ENCODE data around the gene DCPS.

DCPS gene

DNA sequence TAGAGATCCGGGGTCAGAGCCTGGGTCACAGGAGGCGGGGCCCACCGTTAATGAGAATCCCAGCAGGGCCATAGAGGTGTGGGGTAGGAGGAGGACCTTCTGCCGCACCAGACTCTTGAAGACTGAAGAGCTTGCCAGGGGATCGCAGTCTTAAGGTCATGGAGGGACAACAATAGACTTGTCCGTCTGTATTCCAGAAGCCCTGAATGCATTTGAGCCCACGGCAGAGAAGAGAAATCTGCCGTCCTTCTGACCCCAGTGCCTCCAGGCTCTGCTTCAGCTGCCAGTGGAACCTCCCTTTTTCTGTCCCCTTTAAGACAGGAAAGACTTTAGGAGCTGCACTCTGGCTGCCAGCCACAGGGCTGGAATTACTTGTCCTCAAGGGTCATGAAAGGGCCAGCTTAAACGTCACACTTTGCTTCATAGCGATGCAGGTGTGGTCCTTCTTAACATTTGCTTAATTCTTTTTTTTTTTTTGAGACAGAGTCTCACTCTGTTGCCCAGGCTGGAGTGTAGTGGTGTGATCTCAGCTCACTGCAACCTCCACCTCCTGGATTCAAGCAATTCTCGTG, 36.1 kb downstream of the DCPS start:
- no peak overlapping the region for H3K4me2 ChIP-seq
- H3K36me3 ChIP-seq (ENCODE audit: insufficient read depth): no peaks in the 10 kb centered on the region
- H3K27me3 ChIP-seq (ENCODE audit: insufficient read depth, low read depth): no peaks in the 10 kb centered on the region

DNA sequence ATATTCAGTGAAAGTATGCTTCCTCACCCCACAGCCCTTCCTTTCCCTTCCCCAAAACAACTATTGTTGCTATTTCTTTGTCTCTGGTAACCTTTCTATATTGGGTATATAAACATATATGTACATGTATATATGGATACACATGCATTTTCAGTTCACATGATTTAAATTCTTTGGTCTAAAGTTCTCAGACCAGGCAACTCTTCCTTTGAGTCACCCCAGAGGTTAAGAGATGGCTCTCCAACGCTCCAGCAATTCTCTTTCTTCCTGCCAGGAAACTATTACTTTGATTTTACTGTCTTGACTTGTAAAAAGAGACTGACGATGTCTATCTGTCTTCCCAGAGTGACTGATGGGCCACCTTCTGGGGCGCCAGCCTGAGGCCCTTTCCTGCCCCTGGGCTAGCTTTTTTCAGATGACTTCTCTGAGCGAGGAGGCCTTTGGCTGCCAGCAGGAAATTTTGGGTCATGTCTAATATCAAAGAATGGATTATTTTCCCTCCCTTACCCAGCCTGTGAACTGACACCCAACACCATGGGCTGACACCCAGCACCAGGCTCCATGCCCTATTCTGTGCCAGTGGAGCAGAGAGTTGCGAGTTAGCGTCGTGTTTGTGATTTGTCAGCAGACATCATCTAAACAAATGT, 37.2 kb downstream of the DCPS start:
- H2AFZ ChIP-seq (ENCODE audit: low read depth): no peak overlapping the region
- H3K9ac ChIP-seq: no peak overlapping the region
- no peaks in the 10 kb centered on the region for H3K79me2 ChIP-seq (ENCODE audit: insufficient read depth, low read depth)
- H3K27ac ChIP-seq: no peak overlapping the region
- H3K4me2 ChIP-seq: no peak overlapping the region
- H3K4me1 ChIP-seq (ENCODE audit: low read depth, poor library complexity, severe bottlenecking): no peaks in the 10 kb centered on the region
- no peaks in the 10 kb centered on the region for H3K36me3 ChIP-seq (ENCODE audit: insufficient read depth)
- TF ChIP-seq, protein P1, sequence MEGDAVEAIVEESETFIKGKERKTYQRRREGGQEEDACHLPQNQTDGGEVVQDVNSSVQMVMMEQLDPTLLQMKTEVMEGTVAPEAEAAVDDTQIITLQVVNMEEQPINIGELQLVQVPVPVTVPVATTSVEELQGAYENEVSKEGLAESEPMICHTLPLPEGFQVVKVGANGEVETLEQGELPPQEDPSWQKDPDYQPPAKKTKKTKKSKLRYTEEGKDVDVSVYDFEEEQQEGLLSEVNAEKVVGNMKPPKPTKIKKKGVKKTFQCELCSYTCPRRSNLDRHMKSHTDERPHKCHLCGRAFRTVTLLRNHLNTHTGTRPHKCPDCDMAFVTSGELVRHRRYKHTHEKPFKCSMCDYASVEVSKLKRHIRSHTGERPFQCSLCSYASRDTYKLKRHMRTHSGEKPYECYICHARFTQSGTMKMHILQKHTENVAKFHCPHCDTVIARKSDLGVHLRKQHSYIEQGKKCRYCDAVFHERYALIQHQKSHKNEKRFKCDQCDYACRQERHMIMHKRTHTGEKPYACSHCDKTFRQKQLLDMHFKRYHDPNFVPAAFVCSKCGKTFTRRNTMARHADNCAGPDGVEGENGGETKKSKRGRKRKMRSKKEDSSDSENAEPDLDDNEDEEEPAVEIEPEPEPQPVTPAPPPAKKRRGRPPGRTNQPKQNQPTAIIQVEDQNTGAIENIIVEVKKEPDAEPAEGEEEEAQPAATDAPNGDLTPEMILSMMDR (conservative IDR thresholded peaks at IDR 0.05; ENCODE audit: low read depth, low read length): no peak
- H3K4me3 ChIP-seq (IDR thresholded peaks at IDR 0.05; ENCODE audit: insufficient read depth, low read depth, low read length): no peak overlapping the region
- no peaks in the 10 kb centered on the region for H3K27me3 ChIP-seq (ENCODE audit: insufficient read depth, low read depth)
- H4K20me1 ChIP-seq (ENCODE audit: insufficient read depth): no peaks in the 10 kb centered on the region

More for the DNA sequence above, 36.1 kb downstream of the DCPS start:
- no peak overlapping the region for H3K4me3 ChIP-seq (IDR thresholded peaks at IDR 0.05; ENCODE audit: insufficient read depth, low read depth, low read length)
- H3K27ac ChIP-seq: no peak overlapping the region
- H3K4me1 ChIP-seq (ENCODE audit: low read depth, poor library complexity, severe bottlenecking): no peaks in the 10 kb centered on the region
- no peak overlapping the region for H3K9ac ChIP-seq
- no peaks in the 10 kb centered on the region for H3K79me2 ChIP-seq (ENCODE audit: insufficient read depth, low read depth)
- TF ChIP-seq, protein P1 (conservative IDR thresholded peaks at IDR 0.05; ENCODE audit: low read depth, low read length): no peak
- H4K20me1 ChIP-seq (ENCODE audit: insufficient read depth): no peaks in the 10 kb centered on the region
- H2AFZ ChIP-seq (ENCODE audit: low read depth): no peak overlapping the region

DNA sequence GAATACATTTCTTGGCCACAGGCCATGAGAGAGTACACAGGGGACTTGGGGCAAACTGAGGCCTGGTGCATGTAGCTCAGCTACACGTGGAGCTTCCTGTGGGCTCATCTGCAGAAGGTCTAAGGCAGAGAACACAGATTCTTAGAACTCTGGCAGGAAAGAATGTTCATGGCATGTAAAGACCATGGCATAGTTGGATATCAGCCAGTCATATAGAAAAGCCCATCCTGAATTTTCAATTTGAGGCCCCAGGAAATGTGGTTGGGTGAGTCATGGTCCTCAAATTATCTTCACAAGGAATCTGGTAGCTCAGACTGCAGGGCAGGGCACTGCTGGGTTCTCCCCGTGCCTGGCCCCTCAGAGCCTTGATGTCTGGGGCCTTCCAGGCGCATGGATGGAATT, 37.9 kb downstream of the DCPS start:
- Histone ChIP-seq H3K36me3 (ENCODE audit: insufficient read depth) (no peaks in the 10 kb centered on the region), H4K20me1 (ENCODE audit: insufficient read depth) (no peaks in the 10 kb centered on the region), H3K4me3 (IDR thresholded peaks at IDR 0.05; ENCODE audit: insufficient read depth, low read depth, low read length) (no peak overlapping the region), H3K4me1 (ENCODE audit: low read depth, poor library complexity, severe bottlenecking) (no peaks in the 10 kb centered on the region), H3K4me2 (no peak overlapping the region), H3K27me3 (ENCODE audit: insufficient read depth, low read depth) (no peaks in the 10 kb centered on the region), H3K27ac (no peak overlapping the region), H2AFZ (ENCODE audit: low read depth) (no peak overlapping the region), H3K79me2 (ENCODE audit: insufficient read depth, low read depth) (no peaks in the 10 kb centered on the region), H3K9ac (no peak overlapping the region)
- TF ChIP-seq, protein P1 (conservative IDR thresholded peaks at IDR 0.05; ENCODE audit: low read depth, low read length): no peak

DNA sequence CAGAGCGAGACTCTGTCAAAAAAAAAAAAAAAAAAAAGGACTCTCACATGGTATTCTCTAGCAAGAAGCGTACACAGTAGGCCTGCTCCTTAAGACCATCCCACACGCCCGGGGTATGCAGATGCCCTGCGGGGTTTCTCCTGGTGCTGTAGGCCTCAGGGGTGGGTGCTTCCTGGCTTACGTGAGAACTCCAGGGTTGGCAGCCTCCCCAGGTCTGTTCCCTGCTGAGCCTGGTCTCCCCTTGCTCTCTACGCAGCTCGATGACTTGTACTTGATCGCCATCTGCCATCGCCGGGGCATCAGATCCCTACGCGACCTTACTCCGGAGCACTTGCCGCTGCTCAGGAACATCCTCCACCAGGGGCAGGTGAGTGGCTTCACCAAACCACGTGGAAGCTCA, 39.2 kb downstream of the DCPS start:
- no peaks in the 10 kb centered on the region for H3K4me1 ChIP-seq (ENCODE audit: low read depth, poor library complexity, severe bottlenecking)

More for the DNA sequence above, 39.2 kb downstream of the DCPS start:
- no peaks in the 10 kb centered on the region for H3K27me3 ChIP-seq (ENCODE audit: insufficient read depth, low read depth)
- no peaks in the 10 kb centered on the region for H4K20me1 ChIP-seq (ENCODE audit: insufficient read depth)
- no peaks in the 10 kb centered on the region for H3K36me3 ChIP-seq (ENCODE audit: insufficient read depth)
- TF ChIP-seq, protein P1 (conservative IDR thresholded peaks at IDR 0.05; ENCODE audit: low read depth, low read length): no peak
- H2AFZ ChIP-seq (ENCODE audit: low read depth): no peak overlapping the region
- no peak overlapping the region for H3K4me3 ChIP-seq (IDR thresholded peaks at IDR 0.05; ENCODE audit: insufficient read depth, low read depth, low read length)
- H3K4me2 ChIP-seq: no peak overlapping the region
- no peak overlapping the region for H3K27ac ChIP-seq
- no peak overlapping the region for H3K9ac ChIP-seq
- H3K79me2 ChIP-seq (ENCODE audit: insufficient read depth, low read depth): no peaks in the 10 kb centered on the region
